ENCODE data around the gene NAB2.

DNA sequence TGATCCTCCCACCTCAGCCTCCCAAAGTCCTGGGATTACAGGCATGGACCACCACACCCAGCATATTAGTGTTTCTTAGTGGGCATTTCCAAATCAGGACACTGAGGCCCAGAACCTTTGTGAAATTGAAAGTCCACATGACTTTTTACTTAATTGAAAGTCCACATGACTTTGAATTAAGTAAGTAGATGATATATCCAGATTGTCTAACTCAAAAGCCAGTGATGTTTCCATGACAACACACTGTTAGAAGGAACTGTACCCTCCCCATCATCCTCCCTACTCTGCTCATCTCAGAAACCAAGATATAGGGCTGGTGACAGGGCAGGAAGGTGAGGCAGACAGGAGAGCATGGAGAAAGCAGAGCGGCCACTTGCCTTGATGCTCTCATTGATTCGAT is 46.2 kb upstream of the NAB2 start:
- TF ChIP-seq ZNF274 (IDR thresholded peaks at IDR 0.05; ENCODE audit: low read depth, low read length) (no peak), SUZ12 (IDR thresholded peaks at IDR 0.05; ENCODE audit: extremely low read depth, insufficient read depth, insufficient read length) (no peak), YY1 (IDR thresholded peaks at IDR 0.05; ENCODE audit: insufficient read depth, insufficient read length) (no peak)

Measured in NT2/D1 (cell line).